Stimulated activated CD4-positive, alpha-beta T cell treated with anti-CD3 and anti-CD28 coated beads, Interleukin-15, amount 100 ng/mL, for 1 hour (primary cell): Measurements from ENCODE around the gene TRIM28.
"Not testable (repeated sequence)": the region's sequence is repeated elsewhere in the genome, so short reads cannot be mapped to it uniquely, and the experiment has no call there.

Experiments used
- DNase-seq, 2 donors: peaks; one replicate each; pipeline ENCODE4 v3.0.0-alpha.2; 2020; ENCODE audit warnings: low read depth in 1 of 2, low spot score in 1 of 2

The TRIM28 gene

GRCh38 chr19:58543826-58544590, at the start of gene TRIM28:
Gene TRIM28 (plus strand): TSS chr19:58544064. CDS start chr19:58544758, 694 bp downstream.
- peak; percentile 100 for DNase-seq

GRCh38 chr19:58497634-58498170, 46.2 kb upstream of the TRIM28 start:
- DNase-seq = no peak

- DNase-seq = no peak
Measured at GRCh38 chr19:58498316-58499020, 45.4 kb upstream of the TRIM28 start.

GRCh38 chr19:58499021-58499927, 44.6 kb upstream of the TRIM28 start:
- peak; percentile 84 to 96 for DNase-seq

GRCh38 chr19:58500242-58500641, 43.6 kb upstream of the TRIM28 start:
- DNase-seq = no peak

GRCh38 chr19:58507602-58508223, 36.2 kb upstream of the TRIM28 start:
- not testable (repeated sequence) for DNase-seq

- DNase-seq = no peak
Measured at GRCh38 chr19:58509731-58510083, 34.2 kb upstream of the TRIM28 start.

- no peak for DNase-seq
Measured at GRCh38 chr19:58510084-58510862, 33.6 kb upstream of the TRIM28 start.

GRCh38 chr19:58511353-58512208, 32.3 kb upstream of the TRIM28 start, which contains the start of gene SLC27A5:
Gene SLC27A5 (minus strand): TSS chr19:58511992. CDS start chr19:58511955, 37 bp downstream.
- DNase-seq = no peak

GRCh38 chr19:58513213-58513693, 30.6 kb upstream of the TRIM28 start:
- DNase-seq = no peak

GRCh38 chr19:58513694-58514563, 29.9 kb upstream of the TRIM28 start:
- DNase-seq = peak; percentile 83 to 94

- no peak for DNase-seq
Measured at GRCh38 chr19:58514564-58515022, 29.3 kb upstream of the TRIM28 start.

GRCh38 chr19:58515259-58515658, 28.6 kb upstream of the TRIM28 start:
- DNase-seq = no peak

GRCh38 chr19:58516246-58516836, 27.5 kb upstream of the TRIM28 start:
- DNase-seq = no peak

GRCh38 chr19:58516964-58517833, 26.7 kb upstream of the TRIM28 start:
- no peak for DNase-seq
